Measurements from ENCODE around the gene LAMTOR3.

GRCh38 chr4:99917575-99917974 lies 23.3 kb upstream of the LAMTOR3 start:
- TF ChIP-seq CTCF (conservative IDR thresholded peaks at IDR 0.05; ENCODE audit: low read depth in 2 of 2) (no peak), REST (IDR thresholded peaks at IDR 0.05; ENCODE audit: unreplicated experiment) (no peak), ETS1 (IDR thresholded peaks at IDR 0.05) (no peak), CREB1 (CRISPR knock-in tag; IDR thresholded peaks at IDR 0.05; ENCODE audit: low read depth) (no peak), EZH2 (IDR thresholded peaks at IDR 0.05; ENCODE audit: low read depth, unreplicated experiment) (no peak), ZNF114 (CRISPR knock-in tag; IDR thresholded peaks at IDR 0.05) (no peak), POLR2AphosphoS5 (IDR thresholded peaks at IDR 0.05; ENCODE audit: low read depth) (no peak), EZH2phosphoT487 (IDR thresholded peaks at IDR 0.05; ENCODE audit: unreplicated experiment) (no peak), NANOG (IDR thresholded peaks at IDR 0.05; ENCODE audit: borderline replicate concordance) (no peak), ZNF331 (CRISPR knock-in tag; IDR thresholded peaks at IDR 0.05; ENCODE audit: low read depth) (no peak)

Data from GM23338 (cell line).